ENCODE data around the gene RHOXF1. TPM values are rescaled to one million over a fixed set of nuclear protein-coding genes. Genes with fewer than 3 reads are reported as not detected.
"Not testable (repeated sequence)": the region's sequence is repeated elsewhere in the genome, so short reads cannot be mapped to it uniquely, and the experiment has no call there.

Gene RHOXF1
- total RNA-seq, 2 donors from 2014 or later: 0.45 TPM; not detected in 1

DNA sequence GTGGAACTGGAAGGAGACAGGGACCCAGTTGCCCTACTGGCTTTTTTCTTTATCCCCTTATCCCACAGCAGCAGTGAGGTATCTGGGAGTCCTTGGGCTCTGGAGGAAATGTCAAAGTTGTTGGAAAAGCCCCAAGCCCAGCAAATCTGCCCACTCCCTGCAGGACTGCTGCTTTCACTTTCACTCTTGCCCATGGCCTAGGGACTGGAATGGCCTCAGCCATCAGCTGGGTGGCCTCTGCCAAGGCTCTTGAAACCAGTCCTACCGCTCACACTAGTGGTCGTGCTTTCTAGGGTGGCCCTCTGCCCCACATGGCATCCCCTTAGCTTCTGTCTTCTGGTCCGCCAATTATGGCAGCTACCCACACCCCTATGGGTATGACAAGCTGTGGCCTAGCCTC, 9.7 kb upstream of the RHOXF1 start:
- Histone ChIP-seq H3K27me3 (no peaks in the 10 kb centered on the region), H3K36me3 (no peaks in the 10 kb centered on the region), H3K27ac (no peak overlapping the region), H3K4me1 (no peaks in the 10 kb centered on the region), H3K9me3 (no peaks in the 10 kb centered on the region), H3K4me3 (no peak overlapping the region), H3K9ac (ENCODE audit: low read depth in 2 of 2, low read length in 2 of 2) (no peak overlapping the region)
- DNase-seq: no peak
- TF ChIP-seq CTCF (IDR thresholded peaks at IDR 0.05): no peak
- intact Hi-C loops (cut with DNase I): no loop called here

DNA sequence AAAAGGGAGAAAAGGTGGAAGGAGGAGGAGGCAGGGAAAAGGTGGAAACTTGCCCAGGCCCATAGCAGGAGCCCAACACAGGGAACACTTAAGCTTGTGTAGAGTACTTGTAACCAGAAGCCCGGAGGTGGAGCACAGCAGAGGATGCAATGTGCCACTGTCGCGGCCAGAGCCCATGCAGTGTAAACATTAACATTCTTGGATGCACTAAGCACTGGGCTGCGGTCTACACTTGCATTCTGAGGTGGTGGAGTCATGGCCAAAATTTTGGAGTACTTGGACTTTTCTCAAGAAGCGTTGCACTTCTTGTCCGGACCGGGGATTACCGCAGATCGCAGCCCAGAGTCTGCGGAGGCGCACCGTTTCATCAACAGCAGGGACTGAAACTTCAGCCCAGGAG, 4.5 kb upstream of the RHOXF1 start:
- intact Hi-C loops (cut with DNase I): no loop called here

GRCh38 chrX:120111611-120112010, 4.1 kb downstream of the RHOXF1 start:
- Histone ChIP-seq H3K4me1 (no peaks in the 10 kb centered on the region), H3K36me3 (no peaks in the 10 kb centered on the region), H3K27me3 (no peaks in the 10 kb centered on the region), H3K9ac (ENCODE audit: low read depth in 2 of 2, low read length in 2 of 2) (no peak overlapping the region), H3K27ac (no peak overlapping the region), H3K9me3 (no peaks in the 10 kb centered on the region), H3K4me3 (no peak overlapping the region)
- DNase-seq: no peak
- TF ChIP-seq CTCF (IDR thresholded peaks at IDR 0.05): no peak
- intact Hi-C loops (cut with DNase I): no loop called here

More for the DNA sequence above, 4.5 kb upstream of the RHOXF1 start:
- H3K4me1 ChIP-seq: no peaks in the 10 kb centered on the region
- H3K36me3 ChIP-seq: no peaks in the 10 kb centered on the region
- TF ChIP-seq CTCF (IDR thresholded peaks at IDR 0.05): no peak
- H3K9ac ChIP-seq (ENCODE audit: low read depth in 2 of 2, low read length in 2 of 2): no peak overlapping the region
- H3K27me3 ChIP-seq: no peaks in the 10 kb centered on the region
- H3K9me3 ChIP-seq: no peaks in the 10 kb centered on the region
- H3K27ac ChIP-seq: no peak overlapping the region
- H3K4me3 ChIP-seq: no peak overlapping the region
- DNase-seq: no peak

DNA sequence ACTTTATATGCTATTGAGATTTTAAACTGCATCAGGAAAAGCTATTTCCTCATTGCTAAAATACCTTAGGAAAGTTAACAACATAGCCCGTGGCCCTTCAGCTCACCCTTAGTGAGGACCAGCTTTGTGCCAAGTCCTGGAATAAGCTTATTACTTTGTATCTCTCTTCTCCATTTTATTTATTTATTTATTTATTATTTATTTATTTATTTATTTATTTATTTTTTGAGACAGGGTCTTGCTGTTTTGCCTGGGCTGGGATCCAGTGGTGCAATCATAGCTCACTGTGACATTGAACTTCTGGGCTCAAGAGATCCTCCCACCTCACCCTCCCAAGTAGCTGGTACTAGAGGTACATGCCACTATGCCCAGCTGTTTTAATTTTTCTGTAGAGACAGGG, 6.3 kb downstream of the RHOXF1 start:
- Histone ChIP-seq H3K9ac (ENCODE audit: low read depth in 2 of 2, low read length in 2 of 2) (no peak overlapping the region), H3K36me3 (no peaks in the 10 kb centered on the region), H3K4me3 (no peak overlapping the region), H3K27me3 (no peaks in the 10 kb centered on the region), H3K27ac (no peak overlapping the region), H3K4me1 (no peaks in the 10 kb centered on the region), H3K9me3 (no peaks in the 10 kb centered on the region)
- no peak for DNase-seq
- intact Hi-C loops (cut with DNase I): no loop called here
- TF ChIP-seq CTCF (IDR thresholded peaks at IDR 0.05): no peak

- H3K9ac ChIP-seq (ENCODE audit: low read depth in 2 of 2, low read length in 2 of 2); H3K4me1 ChIP-seq; H3K36me3 ChIP-seq; DNase-seq; H3K9me3 ChIP-seq; H3K27me3 ChIP-seq; H3K27ac ChIP-seq; H3K4me3 ChIP-seq; intact Hi-C loops (cut with DNase I): not testable (repeated sequence)
Observed at GRCh38 chrX:120104707-120105106, 11.0 kb downstream of the RHOXF1 start.

DNA sequence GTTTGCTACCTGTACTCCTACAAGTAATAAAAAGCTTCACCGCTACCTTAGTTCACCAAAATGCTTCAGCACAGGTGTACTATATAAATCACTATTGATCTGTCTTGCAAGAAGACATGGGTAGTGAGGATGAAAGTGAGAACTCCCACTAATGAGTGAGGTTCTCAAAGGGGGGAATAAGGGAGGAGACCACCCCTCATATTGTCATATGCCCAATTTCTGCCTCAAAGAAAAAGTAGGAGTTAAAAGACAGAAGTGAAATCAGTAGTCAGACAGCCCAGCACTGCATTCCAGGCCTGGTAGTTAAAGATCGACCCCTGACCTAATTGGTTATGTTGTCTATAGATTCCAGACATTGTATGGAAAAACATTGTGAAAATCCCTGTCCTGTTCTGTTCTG, 14.7 kb downstream of the RHOXF1 start:
- H3K4me3 ChIP-seq; DNase-seq; H3K27me3 ChIP-seq; H3K4me1 ChIP-seq; intact Hi-C loops (cut with DNase I); H3K36me3 ChIP-seq; H3K27ac ChIP-seq; H3K9me3 ChIP-seq; H3K9ac ChIP-seq (ENCODE audit: low read depth in 2 of 2, low read length in 2 of 2): not testable (repeated sequence)

- H3K27me3 ChIP-seq: no peaks in the 10 kb centered on the region
- no peak overlapping the region for H3K27ac ChIP-seq
- no peaks in the 10 kb centered on the region for H3K9me3 ChIP-seq
- intact Hi-C loops (cut with DNase I): no loop called here
- no peak for TF ChIP-seq CTCF (IDR thresholded peaks at IDR 0.05)
- no peak overlapping the region for H3K4me3 ChIP-seq
- no peaks in the 10 kb centered on the region for H3K4me1 ChIP-seq
- no peak overlapping the region for H3K9ac ChIP-seq (ENCODE audit: low read depth in 2 of 2, low read length in 2 of 2)
- no peaks in the 10 kb centered on the region for H3K36me3 ChIP-seq
- DNase-seq: no peak
Observed at GRCh38 chrX:120090208-120090607, 25.5 kb downstream of the RHOXF1 start.

Measured in colonic mucosa (tissue), 4 donors.